Activated naive CD8-positive, alpha-beta T cell (primary cell): ENCODE results near the gene MRPL38.

Experiments
- H3K27ac Mint-ChIP-seq: one replicate; pipeline ENCODE4 v1.8.0; 2021; ENCODE audit warnings: mixed read lengths
- H3K27me3 Mint-ChIP-seq: one replicate; pipeline ENCODE4 v1.8.0; 2021; ENCODE audit warnings: mixed read lengths
- H3K36me3 Mint-ChIP-seq: one replicate; pipeline ENCODE4 v1.8.0; 2021; ENCODE audit warnings: mixed read lengths
- H3K4me1 Mint-ChIP-seq: one replicate; pipeline ENCODE4 v1.8.0; 2021; ENCODE audit warnings: low read depth, mixed read lengths
- H3K4me3 Mint-ChIP-seq: one replicate; pipeline ENCODE4 v1.8.0; 2021; ENCODE audit warnings: mild to moderate bottlenecking, mixed read lengths
- H3K9me3 Mint-ChIP-seq: one replicate; pipeline ENCODE4 v1.8.0; 2021; ENCODE audit warnings: low read depth, mixed read lengths

The MRPL38 gene

GRCh38 chr17:75849279-75849646 is 55.4 kb downstream of the MRPL38 start:
- Mint-ChIP-seq H3K4me1 (peaks cover 30% of the 10 kb centered on the region), H3K9me3 (no peaks in the 10 kb centered on the region), H3K4me3 (no peak overlapping the region), H3K27me3 (no peaks in the 10 kb centered on the region), H3K36me3 (no peaks in the 10 kb centered on the region), H3K27ac (no peak overlapping the region)
